HG03064 (cell line): ENCODE results near the gene FER1L5.

ENCODE experiments used
- ATAC-seq: cut with Tn5 transposase; IDR thresholded peaks from one replicate; pipeline ENCODE4 v1.9.1; 2021; ENCODE audit warnings: low read depth; ENCODE audit not compliant: unreplicated experiment

The FER1L5 gene

DNA sequence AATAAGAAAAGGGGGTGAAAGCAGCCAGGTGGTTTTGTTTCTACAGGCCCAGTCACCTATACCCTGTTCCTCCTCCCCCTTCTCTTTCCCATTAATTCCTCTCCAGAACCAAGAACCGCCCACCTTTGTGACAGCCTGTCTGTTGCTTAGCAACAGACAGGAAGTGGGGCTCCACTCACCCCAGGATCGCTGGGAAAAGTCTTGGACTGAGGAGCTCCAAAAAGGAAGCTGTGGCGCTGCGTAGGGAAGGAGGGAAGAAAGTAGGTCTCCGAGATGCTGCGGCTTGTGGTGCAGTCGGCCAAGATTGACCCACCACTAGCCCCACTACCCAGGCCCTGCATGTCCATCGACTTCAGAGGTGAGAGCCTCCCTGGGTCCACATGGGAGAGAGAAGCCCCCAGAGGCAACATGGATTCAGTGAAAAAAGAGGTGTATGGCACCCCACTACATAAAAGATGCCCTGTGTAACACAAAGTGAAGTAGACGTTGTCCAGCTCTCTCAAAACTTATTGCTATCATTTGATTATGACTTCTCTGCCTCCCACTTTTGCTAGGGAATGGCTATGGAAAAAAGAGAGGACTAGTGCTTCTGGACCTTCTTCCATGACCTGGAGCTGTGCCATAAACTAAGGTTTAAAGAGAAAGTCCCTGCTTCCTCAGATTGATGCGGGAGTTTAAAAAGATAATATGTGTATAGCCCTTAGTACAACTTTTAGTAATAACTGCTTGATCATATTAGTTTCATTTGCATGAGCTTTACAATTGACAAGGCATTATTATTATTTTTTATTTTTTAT, at the start of gene FER1L5:
Gene FER1L5, plus strand, starts transcription at position 201 of the 797 bp plus-strand sequence. Its CDS starts 73 bp downstream, at position 274.
- no peak for ATAC-seq

DNA sequence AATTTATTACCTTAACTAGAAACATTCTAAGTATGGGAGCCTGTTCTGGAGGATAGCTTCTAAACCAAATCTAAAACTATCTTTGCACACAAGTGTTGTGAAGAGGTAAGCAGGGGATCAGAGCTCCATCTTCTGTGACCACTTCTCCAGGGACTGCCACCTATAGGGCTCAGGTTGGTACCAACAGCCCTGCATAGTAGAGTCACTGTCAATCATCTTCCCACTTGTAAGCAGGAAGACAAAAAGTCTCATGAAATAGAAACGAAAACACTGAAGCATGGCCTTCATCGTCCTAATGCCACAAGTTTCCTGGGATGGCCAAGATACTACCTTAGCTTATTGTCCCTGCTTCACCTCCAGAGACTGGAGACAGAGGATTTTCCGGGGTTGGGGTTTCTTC, 48.3 kb upstream of the FER1L5 start:
- no peak for ATAC-seq

DNA sequence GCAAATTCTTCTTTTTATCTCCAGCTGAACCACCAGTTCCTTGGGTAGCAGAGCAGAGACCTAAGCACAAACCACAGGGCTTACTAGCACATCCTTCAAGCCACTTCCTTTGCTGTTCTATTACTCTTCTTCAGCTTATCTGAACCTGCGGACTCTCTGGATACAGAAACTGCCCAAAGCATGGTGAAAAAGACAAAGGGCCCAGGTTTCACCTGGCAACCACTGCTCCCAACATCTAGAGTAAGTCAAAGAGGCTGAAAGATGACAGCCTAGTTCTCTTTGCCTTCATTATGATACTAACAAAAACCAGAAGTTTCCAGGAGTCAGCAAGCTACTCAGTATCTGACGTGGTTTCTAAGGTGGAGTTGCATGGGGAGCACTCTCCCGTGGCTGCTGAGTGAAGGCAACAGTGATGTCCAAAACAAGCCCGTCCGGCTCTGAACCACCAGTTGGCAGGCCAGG, 47.8 kb upstream of the FER1L5 start:
- no peak for ATAC-seq

DNA sequence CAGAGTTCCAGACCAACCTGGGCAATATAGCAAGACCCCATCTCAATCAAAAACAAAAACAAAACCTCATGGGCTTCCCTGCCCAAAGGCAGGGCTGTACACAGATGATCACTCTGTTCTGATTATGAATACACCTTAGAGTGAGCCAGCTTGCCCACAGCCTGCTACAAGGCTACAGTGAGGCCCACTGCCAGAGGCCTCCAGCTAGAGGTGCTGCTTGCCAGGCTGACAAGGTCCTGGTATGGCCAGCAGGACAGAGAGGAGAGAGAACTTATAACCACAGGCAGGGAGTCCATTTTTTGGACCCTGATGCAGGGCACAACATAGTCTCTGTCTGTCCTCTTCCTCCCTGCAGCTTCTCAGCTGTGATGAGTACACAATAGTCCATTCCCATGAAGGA, 46.0 kb upstream of the FER1L5 start:
- ATAC-seq: no peak

DNA sequence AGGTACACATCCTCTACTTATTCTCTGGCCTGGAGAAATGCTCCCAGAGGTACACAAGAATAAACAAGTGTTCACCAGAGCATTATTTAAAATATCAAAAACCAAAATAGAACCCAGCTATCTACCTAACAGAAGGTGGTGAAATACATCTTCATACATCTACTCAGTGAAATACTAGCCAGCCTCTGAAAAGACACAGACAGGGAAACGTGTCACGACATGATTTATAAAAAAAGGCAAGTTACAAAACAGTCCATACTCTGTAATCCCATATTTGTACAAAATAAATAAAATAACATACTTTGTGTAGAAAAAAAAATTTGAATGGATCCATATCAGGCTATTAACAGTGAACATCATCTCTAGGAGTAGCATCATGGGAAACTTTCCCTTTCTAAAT, 42.6 kb upstream of the FER1L5 start:
- ATAC-seq: no peak

DNA sequence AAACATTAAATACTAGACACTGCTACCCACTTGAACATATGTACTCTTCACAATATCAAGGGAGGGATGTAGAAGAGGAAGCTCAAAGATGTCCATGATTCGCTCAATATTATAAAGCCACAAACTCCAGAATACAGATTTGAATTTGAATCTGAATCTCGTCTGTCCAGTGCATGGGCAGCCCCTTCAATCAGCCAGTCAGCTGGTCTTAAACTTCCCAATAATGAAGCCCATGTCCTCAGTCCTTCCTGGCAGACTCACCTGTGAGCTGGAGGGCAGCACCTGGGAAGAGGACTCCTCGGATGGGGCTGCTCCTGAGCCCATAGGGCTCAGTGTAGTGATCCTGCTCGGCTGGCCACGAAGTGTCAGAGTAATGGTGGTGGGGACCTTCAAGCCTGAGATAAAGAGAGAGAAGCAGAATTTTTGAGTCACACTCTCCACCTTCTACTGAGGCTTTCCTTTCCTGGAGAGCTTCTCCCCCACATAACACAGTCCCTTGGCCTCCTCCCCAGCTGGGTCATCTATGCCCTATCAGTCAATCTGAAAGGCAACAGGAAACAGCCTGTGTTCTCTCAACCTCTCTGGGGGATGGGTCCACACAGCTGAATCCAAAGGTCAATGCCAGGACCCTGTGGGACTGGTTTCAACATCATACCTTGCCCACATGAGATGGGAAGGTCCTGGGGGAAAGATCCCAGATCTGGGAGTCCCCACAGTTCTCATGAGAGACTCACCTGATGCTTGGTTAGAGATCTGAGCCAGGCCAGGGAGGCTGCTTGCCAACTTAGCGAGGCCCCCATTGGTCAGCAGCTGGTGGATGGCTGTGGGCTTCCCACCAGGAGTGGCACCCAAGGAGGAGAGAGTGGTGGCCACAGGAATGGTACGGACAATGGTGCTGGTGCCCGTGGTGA, 40.9 kb upstream of the FER1L5 start:
- no peak for ATAC-seq

DNA sequence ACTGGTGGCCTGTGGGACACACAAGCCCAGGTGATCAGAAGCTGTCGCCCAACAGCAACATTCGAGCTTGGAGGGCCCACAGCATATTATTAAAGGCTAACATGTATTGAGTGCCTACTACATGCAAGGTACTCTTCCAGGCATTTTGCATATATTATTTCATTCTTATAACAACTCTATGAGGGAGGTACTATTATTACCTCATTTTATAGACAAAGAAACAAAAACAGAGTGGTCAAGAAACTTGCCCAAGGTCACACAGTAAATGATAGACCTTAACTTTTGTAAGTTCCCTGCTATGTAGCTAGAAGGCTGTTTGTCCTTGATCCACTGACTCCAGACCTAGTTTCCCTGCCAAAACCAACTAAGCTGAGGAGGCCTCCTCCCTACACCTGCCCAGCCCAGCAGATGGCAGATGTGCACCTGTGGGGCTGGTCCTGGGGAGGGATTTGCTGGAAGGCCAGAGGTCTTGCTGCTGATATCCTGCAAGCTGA, 40.2 kb upstream of the FER1L5 start:
- ATAC-seq: no peak

DNA sequence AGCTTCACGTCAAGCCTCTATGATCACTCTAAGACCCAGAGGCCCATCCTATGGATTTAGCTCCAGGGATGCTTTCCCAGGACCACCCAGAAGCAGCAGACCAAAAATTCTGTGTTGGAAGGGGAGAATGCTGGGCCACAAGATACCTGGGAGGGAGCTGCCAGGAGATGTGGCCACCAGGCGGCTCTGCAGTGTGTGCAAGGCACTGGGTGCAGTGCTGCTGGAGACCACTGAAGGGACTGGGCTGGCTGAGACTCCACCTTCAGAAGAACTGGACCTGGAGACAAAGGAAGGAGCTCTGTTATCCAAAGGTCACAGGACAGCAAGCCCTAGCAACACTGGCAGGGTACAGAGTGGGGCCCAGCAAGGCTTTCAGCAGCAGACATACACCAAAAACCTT, 38.5 kb upstream of the FER1L5 start:
- ATAC-seq: no peak

DNA sequence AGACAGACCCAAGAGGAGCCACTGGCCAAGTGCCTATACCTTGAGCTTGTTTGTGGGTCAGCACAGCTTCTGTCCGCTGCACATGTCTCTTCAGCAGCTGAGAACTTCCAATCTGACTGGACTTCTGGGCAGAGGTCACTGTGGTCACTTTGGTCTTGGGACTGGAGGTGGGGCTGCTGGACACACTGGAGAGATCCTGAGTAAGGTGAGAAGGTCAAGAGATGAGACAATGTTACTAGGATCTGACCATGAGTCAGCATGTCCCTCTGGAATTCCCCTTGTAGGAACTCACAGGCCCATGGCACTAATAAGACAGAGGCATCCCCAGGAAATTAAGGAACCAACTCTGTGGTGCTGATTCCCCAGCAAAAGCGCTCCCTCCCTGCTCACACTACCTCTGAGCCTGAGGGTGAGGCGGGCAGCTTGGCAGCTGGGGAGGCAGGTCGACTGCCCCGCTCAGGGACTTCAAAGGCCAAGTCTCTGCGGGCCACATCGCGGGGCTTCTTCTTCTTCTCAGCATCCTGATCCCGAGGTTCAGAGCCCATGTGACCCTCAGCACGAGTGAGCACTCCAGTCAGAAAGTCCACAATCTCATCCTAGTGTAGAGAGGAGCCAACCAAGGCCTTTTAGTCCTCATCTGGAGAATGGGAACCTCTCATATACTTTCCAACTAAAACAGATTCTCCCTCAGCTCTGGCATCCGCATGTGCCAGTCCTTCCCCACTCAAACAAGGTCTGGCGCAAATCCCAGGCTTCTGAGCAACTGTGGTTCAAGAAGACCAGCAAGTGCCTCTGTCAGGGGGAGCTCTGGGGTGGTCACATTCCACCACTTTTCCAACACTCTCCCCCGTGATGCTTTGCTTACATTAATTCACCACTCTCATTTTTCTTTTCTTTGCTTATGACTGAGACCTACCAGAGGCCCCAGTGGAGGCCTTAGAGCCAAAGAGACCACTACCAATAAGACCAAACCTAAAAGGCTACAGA, 33.8 kb upstream of the FER1L5 start:
- no peak for ATAC-seq

DNA sequence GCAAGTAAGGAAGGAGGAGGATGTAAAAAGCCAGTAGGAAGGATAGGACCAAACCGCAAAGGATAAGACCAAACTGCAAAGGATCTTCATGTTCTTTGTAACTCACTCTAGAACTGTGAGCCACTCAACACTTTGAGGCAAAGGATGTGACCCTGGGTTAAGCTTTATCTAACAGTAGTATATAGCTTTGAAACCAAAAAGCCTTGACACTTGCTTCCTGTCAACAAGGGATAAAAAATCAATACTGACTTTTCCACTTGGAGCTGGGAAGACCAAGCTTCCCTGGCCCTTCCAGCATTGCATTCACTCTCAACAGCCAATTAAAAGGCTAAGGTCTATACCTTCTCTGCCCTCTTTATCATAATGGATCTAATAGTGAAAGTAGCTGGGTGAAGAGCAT, 26.4 kb upstream of the FER1L5 start:
- ATAC-seq: no peak

DNA sequence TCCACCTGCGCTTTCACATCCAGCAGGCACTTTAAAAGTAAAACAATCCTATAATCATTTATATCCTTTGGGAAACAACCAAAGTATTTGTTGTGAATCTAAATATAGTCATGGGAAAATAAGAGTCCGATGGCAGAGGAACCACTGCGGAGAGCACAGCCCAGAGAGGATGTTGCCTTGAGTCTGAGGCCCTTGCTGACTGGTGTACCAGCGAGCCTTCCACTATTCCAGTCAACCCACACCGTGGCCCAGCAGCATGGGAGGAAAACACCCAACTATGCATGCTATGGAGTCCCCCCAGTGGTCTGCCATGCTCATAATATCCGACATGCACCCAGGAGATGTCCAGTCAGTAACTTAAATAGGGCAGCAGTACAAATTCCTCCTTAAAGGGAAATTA, 26.0 kb upstream of the FER1L5 start:
- no peak for ATAC-seq

DNA sequence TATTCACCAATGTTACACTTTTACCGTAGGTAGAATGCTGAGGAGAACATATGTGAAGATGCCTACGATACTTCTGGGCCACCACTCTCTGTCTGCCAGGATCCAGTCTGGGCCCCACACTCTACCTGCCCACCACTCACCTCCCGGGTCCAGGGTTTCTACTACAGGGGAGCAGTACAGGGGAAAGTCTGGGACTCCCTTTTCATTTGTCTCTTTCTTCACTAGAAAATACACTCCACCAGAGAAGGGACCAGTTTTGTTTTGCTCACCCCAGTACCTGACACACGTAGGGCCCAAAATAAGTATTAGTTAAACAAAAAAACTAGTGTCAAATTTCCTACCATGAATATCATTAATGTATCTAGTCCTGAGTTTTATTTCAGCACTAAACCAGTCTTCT, 25.6 kb upstream of the FER1L5 start:
- no peak for ATAC-seq

DNA sequence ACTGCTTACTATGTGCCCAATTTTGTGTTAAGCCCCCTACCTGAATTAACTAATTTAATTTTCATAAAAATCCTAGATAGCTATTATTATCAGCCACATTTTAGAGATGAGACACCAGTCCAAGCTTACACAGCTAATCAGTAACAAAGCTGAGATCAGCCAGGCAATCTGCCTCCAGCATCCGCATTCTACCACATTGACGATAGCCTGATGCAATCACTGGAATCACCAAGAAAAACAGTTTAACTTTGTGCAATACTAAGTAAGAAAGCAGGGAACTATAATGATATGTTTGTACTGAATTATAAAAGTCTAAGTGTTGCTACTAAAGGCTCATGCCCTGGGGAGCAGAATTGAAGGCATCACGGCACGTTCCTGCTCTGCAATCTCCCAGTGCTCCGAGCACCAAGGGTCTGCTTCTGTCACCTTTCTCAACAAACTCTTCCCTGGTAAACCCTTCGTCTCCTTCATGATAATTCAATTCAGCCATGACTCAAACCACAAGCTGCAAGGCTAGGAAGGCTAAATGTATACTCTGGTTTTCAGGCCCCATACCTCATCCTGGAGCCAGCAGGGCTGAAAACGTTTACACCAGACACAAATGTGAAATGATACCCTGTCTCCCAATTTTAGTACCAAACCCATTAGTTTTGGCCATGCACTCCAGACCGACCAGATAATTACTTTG, 23.8 kb upstream of the FER1L5 start:
- ATAC-seq: no peak

DNA sequence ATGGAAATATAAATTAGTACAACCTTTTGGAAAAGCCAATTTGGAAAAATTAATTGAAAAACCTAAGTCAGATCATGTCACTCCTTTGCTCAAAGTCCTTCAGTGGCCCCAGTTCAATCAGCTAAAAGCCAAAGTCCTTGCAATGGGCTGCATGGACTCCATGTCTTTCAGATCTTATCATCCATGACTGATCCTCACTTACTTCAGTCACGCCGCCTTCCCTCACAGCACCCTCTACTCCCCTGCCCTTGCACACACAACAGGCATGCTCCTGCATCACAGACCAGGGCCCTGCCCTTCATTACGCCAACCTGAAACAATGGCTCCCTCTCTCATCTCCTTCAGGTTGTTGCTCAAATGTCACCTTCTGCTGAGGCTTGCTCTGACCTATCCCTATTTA, 20.0 kb upstream of the FER1L5 start:
- ATAC-seq: no peak

DNA sequence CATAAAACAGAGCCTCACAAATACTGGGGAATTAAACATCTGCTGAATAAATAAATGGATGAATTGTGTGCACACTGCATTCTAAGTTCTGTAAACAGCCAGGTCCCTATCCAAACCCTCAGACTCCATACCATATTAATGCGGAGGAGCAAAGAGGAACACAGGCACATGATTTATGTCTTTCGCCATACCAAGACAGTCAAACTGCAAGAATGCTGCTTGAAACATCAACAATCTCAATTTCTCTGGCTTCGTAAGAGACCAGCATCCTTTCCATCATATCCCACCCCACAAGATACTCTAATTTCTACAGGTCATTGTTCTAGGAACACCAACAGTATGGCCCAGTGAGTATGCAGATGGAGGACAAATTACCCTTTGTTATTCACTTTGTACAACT, 19.4 kb upstream of the FER1L5 start:
- no peak for ATAC-seq

DNA sequence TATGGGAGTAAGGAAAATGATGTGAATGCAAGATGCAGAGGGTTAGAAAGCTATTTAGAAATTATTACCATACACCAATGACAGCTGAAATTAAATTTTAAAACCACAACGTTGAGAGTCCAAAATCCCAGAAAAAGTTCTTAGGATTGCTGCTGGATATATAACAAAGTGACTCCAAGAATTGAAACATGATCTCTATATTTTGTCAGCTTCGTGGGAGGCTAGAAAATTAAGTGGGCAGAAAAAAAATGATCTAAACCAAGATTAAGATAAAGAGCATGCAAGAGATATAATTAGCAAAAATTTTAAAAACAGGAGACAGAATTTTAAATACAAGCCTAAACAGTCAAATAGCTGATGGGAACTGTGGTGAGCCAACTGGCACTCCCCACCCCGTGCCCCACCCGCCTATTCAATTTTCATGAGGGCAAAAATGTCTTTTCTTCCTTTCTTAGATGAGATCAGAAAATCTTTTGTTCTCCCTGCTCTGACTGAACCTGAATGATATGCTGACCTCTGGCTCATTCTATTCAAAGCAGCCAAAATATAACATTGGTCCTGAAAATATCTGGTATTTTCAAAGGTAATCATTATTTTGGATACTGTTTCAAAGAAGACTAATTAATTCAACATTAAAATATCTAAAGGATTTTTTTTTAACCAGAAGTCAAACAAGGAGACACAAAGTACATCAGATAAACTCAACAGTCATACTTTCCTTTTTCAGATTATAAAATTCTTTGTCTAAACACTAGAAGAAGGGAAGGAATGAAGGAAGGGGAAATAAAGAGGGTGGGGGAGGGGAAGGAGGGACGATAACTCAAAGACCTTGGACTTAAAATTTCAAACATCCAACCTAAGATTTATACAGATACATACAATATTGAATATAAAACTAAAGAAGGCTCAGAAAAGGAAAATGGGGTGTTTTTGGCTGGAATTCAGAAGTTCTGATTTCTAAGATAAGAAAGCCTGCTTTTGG, 16.7 kb upstream of the FER1L5 start:
- ATAC-seq: no peak

DNA sequence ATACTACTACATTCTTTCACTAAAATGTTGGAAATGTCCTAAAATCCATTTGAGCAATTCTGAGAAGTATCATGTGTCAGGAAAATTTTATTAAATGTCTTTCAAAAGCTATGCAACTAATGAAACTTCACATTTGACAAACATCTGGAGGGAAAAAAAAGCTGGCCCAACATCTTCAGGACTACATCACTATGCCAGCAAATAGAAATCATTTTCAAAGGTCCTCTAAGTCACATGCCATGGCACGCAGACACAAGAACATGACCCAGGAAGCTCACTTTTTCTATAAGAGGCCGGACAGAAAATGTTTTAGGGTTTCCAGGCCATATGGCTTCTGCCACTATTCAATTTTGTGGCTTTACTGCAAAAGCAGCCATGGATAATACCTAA, 16.0 kb upstream of the FER1L5 start:
- no peak for ATAC-seq

DNA sequence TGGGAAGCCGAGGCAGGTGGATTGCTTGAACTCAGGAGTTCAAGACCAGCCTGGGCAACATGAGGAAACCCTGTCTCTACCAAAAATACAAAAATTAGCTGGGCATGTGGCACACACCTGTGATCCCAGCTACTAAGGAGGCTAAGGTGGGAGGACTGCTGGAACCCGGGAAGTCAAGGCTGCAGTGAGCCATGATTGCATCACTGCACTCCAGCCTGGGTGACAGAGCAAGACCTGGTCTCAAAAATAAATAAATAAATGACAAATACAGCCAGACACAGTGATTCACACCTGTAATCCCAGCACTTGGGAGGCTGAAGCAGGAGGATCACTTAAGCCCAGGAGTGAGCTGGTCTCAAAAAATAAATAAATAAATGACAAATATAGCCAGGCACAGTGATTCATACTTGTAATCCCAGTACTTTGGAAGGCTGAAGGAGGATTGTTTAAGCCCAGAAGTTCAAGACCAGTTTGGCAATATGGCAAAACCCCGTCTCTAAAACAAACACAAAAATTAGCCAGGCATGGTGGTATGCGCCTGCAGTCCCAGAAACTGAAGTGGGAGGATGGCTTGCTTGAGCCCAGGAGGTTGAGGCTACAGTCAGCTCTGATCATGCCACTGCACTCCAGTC, 10.6 kb upstream of the FER1L5 start:
- ATAC-seq: no peak
